OCI-LY1 (cell line): ENCODE results near the gene PIAS2.
"Not testable (repeated sequence)": the region's sequence is repeated elsewhere in the genome, so short reads cannot be mapped to it uniquely, and the experiment has no call there.

Experiments used
- H2AFZ ChIP-seq: fragments of 200-600 bp; sonication (generic), shearing (Covaris generic); 2 replicates; pipeline ENCODE4 v1.6.0; 2014; ENCODE audit warnings: antibody characterized with exemption, mild to moderate bottlenecking, low read length
- H3F3A ChIP-seq: fragments of 200-600 bp; sonication (generic), shearing (Covaris generic); 2 replicates; pipeline ENCODE4 v1.6.0; 2014; ENCODE audit warnings: mild to moderate bottlenecking, antibody characterized with exemption, low read length, moderate library complexity; ENCODE audit not compliant: insufficient read depth
- H3K27ac ChIP-seq: fragments of 200-600 bp; sonication (generic); 2 replicates; pipeline ENCODE4 v1.5.1; 2014; ENCODE audit warnings: low read length, mixed run types, mild to moderate bottlenecking, low read depth; ENCODE audit not compliant: poor library complexity, severe bottlenecking
- H3K27me3 ChIP-seq: fragments of 200-600 bp; sonication (generic); 2 replicates; pipeline ENCODE4 v1.6.0; 2014; ENCODE audit warnings: antibody characterized with exemption, mild to moderate bottlenecking, low read length, moderate library complexity; ENCODE audit not compliant: insufficient read depth
- H3K36me3 ChIP-seq: fragments of 200-600 bp; sonication (generic); 2 replicates; pipeline ENCODE4 v1.6.1; 2014; ENCODE audit warnings: mild to moderate bottlenecking, antibody characterized with exemption, low read length, moderate library complexity, mixed read lengths; ENCODE audit not compliant: insufficient read depth
- H3K4me1 ChIP-seq: fragments of 200-600 bp; sonication (generic); 2 replicates; pipeline ENCODE4 v1.5.1; 2014; ENCODE audit warnings: mild to moderate bottlenecking, low read length, moderate library complexity; ENCODE audit not compliant: insufficient read depth, severe bottlenecking
- H3K4me2 ChIP-seq: fragments of 200-600 bp; sonication (generic), shearing (Covaris generic); 2 replicates; pipeline ENCODE4 v1.6.1; 2014; ENCODE audit warnings: low read length
- H3K4me3 ChIP-seq: fragments of 200-600 bp; sonication (generic); 2 replicates; pipeline ENCODE4 v1.5.1; 2014; ENCODE audit warnings: low read length, low read depth, mild to moderate bottlenecking, mixed read lengths; ENCODE audit not compliant: poor library complexity, severe bottlenecking
- H3K79me2 ChIP-seq: fragments of 200-600 bp; shearing (Covaris generic); 2 replicates; pipeline ENCODE4 v1.6.1; 2016; ENCODE audit warnings: mixed run types, low read length, mixed read lengths; ENCODE audit not compliant: insufficient read depth
- H3K9ac ChIP-seq: fragments of 200-600 bp; sonication (generic), shearing (Covaris generic); 2 replicates; pipeline ENCODE4 v1.6.1; 2014; ENCODE audit warnings: mild to moderate bottlenecking, low read length, mixed read lengths
- H3K9me2 ChIP-seq: fragments of 200-600 bp; sonication (generic), shearing (Covaris generic); 2 replicates; pipeline ENCODE4 v1.6.1; 2014; ENCODE audit warnings: low read depth, mild to moderate bottlenecking, low read length, mixed read lengths
- H3K9me3 ChIP-seq: fragments of 200-600 bp; shearing (Covaris generic); 2 replicates; pipeline ENCODE4 v1.6.1; 2014; ENCODE audit warnings: low read length, mixed read lengths
- H4K20me1 ChIP-seq: fragments of 200-600 bp; sonication (generic), shearing (Covaris generic); 2 replicates; pipeline ENCODE4 v1.6.0; 2016; ENCODE audit warnings: mild to moderate bottlenecking, low read length; ENCODE audit not compliant: insufficient read depth
- CTCF ChIP-seq: fragments of 200-600 bp; sonication (generic), shearing (Covaris generic); IDR thresholded peaks from 2 replicates; pipeline ENCODE4 v1.5.1; 2017; ENCODE audit warnings: mild to moderate bottlenecking, antibody characterized with exemption, low read length, moderate library complexity, mixed read lengths
- EZH2 ChIP-seq: fragments of 200-600 bp; sonication (generic), shearing (Covaris generic); IDR thresholded peaks from 2 replicates; pipeline ENCODE4 v1.8.0; 2017; ENCODE audit warnings: borderline replicate concordance, mixed run types, mild to moderate bottlenecking, antibody characterized with exemption, low read length, moderate library complexity, mixed read lengths

The PIAS2 gene, protein sequence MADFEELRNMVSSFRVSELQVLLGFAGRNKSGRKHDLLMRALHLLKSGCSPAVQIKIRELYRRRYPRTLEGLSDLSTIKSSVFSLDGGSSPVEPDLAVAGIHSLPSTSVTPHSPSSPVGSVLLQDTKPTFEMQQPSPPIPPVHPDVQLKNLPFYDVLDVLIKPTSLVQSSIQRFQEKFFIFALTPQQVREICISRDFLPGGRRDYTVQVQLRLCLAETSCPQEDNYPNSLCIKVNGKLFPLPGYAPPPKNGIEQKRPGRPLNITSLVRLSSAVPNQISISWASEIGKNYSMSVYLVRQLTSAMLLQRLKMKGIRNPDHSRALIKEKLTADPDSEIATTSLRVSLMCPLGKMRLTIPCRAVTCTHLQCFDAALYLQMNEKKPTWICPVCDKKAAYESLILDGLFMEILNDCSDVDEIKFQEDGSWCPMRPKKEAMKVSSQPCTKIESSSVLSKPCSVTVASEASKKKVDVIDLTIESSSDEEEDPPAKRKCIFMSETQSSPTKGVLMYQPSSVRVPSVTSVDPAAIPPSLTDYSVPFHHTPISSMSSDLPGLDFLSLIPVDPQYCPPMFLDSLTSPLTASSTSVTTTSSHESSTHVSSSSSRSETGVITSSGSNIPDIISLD

GRCh38 chr18:46917108-46917802 lies at the start of gene PIAS2, which contains the start of gene KATNAL2:
PIAS2 (minus strand) TSS chr18:46917507; CDS start chr18:46917345, 162 bp downstream.
KATNAL2 (plus strand) TSS chr18:46917602; CDS start chr18:46946873, 29,271 bp downstream.
- H3K36me3 ChIP-seq: no peaks in the 10 kb centered on the region; the same call in 1 of the 2 replicates
- peak within 1 kb of the TSS; percentile 97 for H3K9ac ChIP-seq
- peak within 1 kb of the TSS; percentile 89 for H3K4me2 ChIP-seq
- no peaks in the 10 kb centered on the region for H3F3A ChIP-seq
- TF ChIP-seq EZH2 (no peak), CTCF (no peak)
- H3K4me3 ChIP-seq: peak within 1 kb of the TSS; percentile 88
- H4K20me1 ChIP-seq: no peaks in the 10 kb centered on the region
- no peak within 1 kb of the TSS for H2AFZ ChIP-seq
- no peaks in the 10 kb centered on the region for H3K9me2 ChIP-seq
- peak within 1 kb of the TSS; percentile 77 for H3K27ac ChIP-seq
- no peaks in the 10 kb centered on the region for H3K27me3 ChIP-seq
- H3K9me3 ChIP-seq: no peaks in the 10 kb centered on the region
- peaks cover 31% of the 10 kb centered on the region for H3K4me1 ChIP-seq
- peaks cover 46% of the 10 kb centered on the region for H3K79me2 ChIP-seq

- not testable (repeated sequence) for H4K20me1 ChIP-seq, H3K27me3 ChIP-seq, H3K9ac ChIP-seq, H3K4me1 ChIP-seq, H3K4me3 ChIP-seq, H3K9me3 ChIP-seq, H3K4me2 ChIP-seq, H3K9me2 ChIP-seq, H3K36me3 ChIP-seq, H3F3A ChIP-seq, H3K27ac ChIP-seq, H2AFZ ChIP-seq, H3K79me2 ChIP-seq
These were observed 49.0 kb upstream of the PIAS2 start for GRCh38 chr18:46966266-46966665.

DNA sequence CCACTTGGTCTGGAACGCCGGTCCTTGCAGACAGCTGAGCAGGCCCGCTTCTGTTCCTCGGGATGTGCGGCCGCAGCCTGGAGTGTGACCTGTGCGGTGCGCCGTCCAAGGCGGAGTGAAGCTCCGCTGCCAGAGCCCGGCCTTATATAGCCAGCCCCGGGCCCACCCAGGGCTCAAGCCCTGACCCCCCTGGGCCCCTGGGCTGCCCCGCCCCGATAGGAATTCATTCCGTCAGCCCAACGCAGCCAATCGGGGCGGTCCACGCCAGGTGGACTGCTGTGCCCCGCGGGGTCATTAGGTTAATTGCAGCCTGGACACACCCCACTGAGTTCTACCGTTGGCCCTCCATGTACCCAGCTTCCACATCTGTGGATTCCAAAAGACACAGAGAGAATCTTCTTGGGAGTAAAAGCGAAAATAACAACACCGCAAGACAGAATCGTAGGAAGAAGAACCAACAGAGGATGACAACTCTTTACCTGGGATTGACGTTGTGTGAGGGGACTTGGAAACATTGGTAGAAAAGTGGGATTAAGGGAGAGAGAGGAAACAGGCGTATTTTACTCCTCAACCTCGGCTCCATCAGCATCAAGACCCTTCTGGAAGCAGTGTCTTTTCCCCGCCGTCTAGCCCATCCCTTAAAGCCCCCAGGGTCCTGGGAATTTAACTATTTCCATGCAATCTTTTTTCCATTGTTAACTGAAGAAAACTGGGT lies 47.4 kb upstream of the PIAS2 start:
- H3K9me2 ChIP-seq, H3K9me3 ChIP-seq, H3K4me2 ChIP-seq, H3K36me3 ChIP-seq, H3K27me3 ChIP-seq, H3K4me1 ChIP-seq, H4K20me1 ChIP-seq, H3K79me2 ChIP-seq, H3F3A ChIP-seq, H3K9ac ChIP-seq, H2AFZ ChIP-seq, H3K4me3 ChIP-seq, H3K27ac ChIP-seq: not testable (repeated sequence)

- not testable (repeated sequence) for H3K9ac ChIP-seq, H3K79me2 ChIP-seq, H4K20me1 ChIP-seq, H3F3A ChIP-seq, H3K36me3 ChIP-seq, H3K9me3 ChIP-seq, H3K4me3 ChIP-seq, H3K27ac ChIP-seq, H2AFZ ChIP-seq, H3K4me2 ChIP-seq, H3K9me2 ChIP-seq, H3K4me1 ChIP-seq, H3K27me3 ChIP-seq
These were observed 46.6 kb upstream of the PIAS2 start for GRCh38 chr18:46963656-46964578.
